HepG2 (cell line): ENCODE results near the gene GLTPD2. TPM values are rescaled to one million over a fixed set of nuclear protein-coding genes. Genes with fewer than 3 reads are reported as not detected.

ENCODE experiments used
- ATAC-seq: fragments of 200-7000 bp; cut with Tn5 transposase; 3 replicates; pipeline ENCODE4 v1.9.1; 2020; ENCODE audit warnings: mild to moderate bottlenecking, moderate library complexity
- BruUV-seq: library from RNA; stranded (reverse); fragments of 400-500 nt; replicated peaks from 2 replicates; lab custom pipeline; 2021; lab: Mats Ljungman, UMichigan
- CTCF ChIA-PET: fragments of 300-600 bp; formaldehyde crosslinking; extraction: SDS; loops from one replicate; lab custom pipeline; 2021; ENCODE audit warnings: low total read pairs, inconsistent platforms, low intra/inter-chr PET ratio; lab: Yijun Ruan, JAX
- POLR2A ChIA-PET: fragments of 350-600 bp; sonication (Branson Sonifier 250); formaldehyde crosslinking; loops from one replicate; lab custom pipeline; 2020; ENCODE audit warnings: antibody characterized with exemption, inconsistent platforms; lab: Yijun Ruan, JAX
- DNase-seq: peaks from one replicate; pipeline ENCODE4 v3.0.0-alpha.2; 2015; ENCODE audit warnings: low spot score
- FAIRE-seq: peaks from 3 replicates; lab custom pipeline; 2011; peaks lifted over from hg19 to GRCh38; lab: Jason Lieb, UNC
- H2AFZ ChIP-seq: one replicate; pipeline ENCODE4 v1.6.1; 2011; ENCODE audit warnings: low read length, inconsistent platforms
- H3K27ac ChIP-seq: fragments of 300-600 bp; 3 replicates; pipeline ENCODE4 v1.8.0; 2011; ENCODE audit warnings: mixed run types, mild to moderate bottlenecking, mixed read lengths, low read length, inconsistent platforms; ENCODE audit not compliant: insufficient read depth; ENCODE audit errors: extremely low read length
- H3K27me3 ChIP-seq, 2 experiments: fragments of 200-600 bp in 1 of 2; 2 replicates in 1 of 2; 3 replicates in 1 of 2; pipeline versions ENCODE4 v1.6.0 to v1.8.0; 2011; ENCODE audit warnings: low read length in 2 of 2, mild to moderate bottlenecking in 2 of 2, moderate library complexity in 2 of 2, inconsistent platforms in 1 of 2; ENCODE audit not compliant: insufficient read depth in 2 of 2, control insufficient read depth in 1 of 2
- H3K36me3 ChIP-seq, 2 experiments: fragments of 200-600 bp in 1 of 2; replicated peaks in 1 of 2; 2 replicates in 1 of 2; 3 replicates in 1 of 2; pipeline versions ENCODE4 v1.5.1 to v1.8.0; 2011; ENCODE audit warnings: low read length in 2 of 2, inconsistent platforms in 1 of 2; ENCODE audit not compliant: insufficient read depth in 2 of 2, control insufficient read depth in 1 of 2
- H3K4me1 ChIP-seq: 2 replicates; pipeline ENCODE4 v1.5.1; 2012; ENCODE audit warnings: low read length, inconsistent platforms; ENCODE audit not compliant: insufficient read depth
- H3K4me2 ChIP-seq: 2 replicates; pipeline ENCODE4 v1.6.0; 2011; ENCODE audit warnings: low read depth, low read length, inconsistent platforms
- H3K4me3 ChIP-seq, 3 experiments: fragments of 200-600 bp in 1 of 3; sonication (generic), shearing (Covaris generic) in 1 of 3; replicated peaks in 1 of 3; 2 replicates each; pipeline ENCODE4 v1.5.1; 2011 to 2016; ENCODE audit warnings: low read length in 3 of 3, inconsistent platforms in 2 of 3, low read depth in 2 of 3, mild to moderate bottlenecking in 2 of 3, control low read depth in 1 of 3, mixed read lengths in 1 of 3; ENCODE audit not compliant: insufficient read depth in 1 of 3
- H3K79me2 ChIP-seq: one replicate; pipeline ENCODE4 v1.6.1; 2011; ENCODE audit warnings: low read length, inconsistent platforms; ENCODE audit not compliant: insufficient read depth
- H3K9ac ChIP-seq: 2 replicates; pipeline ENCODE4 v1.6.0; 2011; ENCODE audit warnings: mild to moderate bottlenecking, low read depth, low read length, inconsistent platforms; ENCODE audit not compliant: insufficient read depth
- H3K9me3 ChIP-seq: 2 replicates; pipeline ENCODE4 v1.5.1; 2012; ENCODE audit warnings: mild to moderate bottlenecking, low read length
- H4K20me1 ChIP-seq: 2 replicates; pipeline ENCODE4 v1.6.0; 2011; ENCODE audit warnings: inconsistent platforms, mild to moderate bottlenecking, low read length, moderate library complexity; ENCODE audit not compliant: insufficient read depth
- EP300 ChIP-seq, 3 experiments: sonication (generic) in 1 of 3; formaldehyde crosslinking in 1 of 3; IDR thresholded peaks; 2 replicates each; pipeline versions ENCODE4 v1.5.1 to v1.6.1; 2011 to 2020; ENCODE audit warnings: low read depth in 2 of 3, low read length in 2 of 3, borderline replicate concordance in 1 of 3, improper control_type of control experiment in 1 of 3, mild to moderate bottlenecking in 1 of 3, missing genetic modification reagents in 1 of 3, moderate library complexity in 1 of 3
- MIXL1 ChIP-seq: IDR thresholded peaks from 2 replicates; pipeline ENCODE4 v1.6.1; 2016
- NR2C2 ChIP-seq: sonication (generic); formaldehyde crosslinking; IDR thresholded peaks from 2 replicates; pipeline ENCODE4 v1.4.0; 2020; ENCODE audit warnings: missing genetic modification reagents, mild to moderate bottlenecking, moderate library complexity, borderline replicate concordance
- NR2F2 ChIP-seq: IDR thresholded peaks from 2 replicates; pipeline ENCODE4 v1.6.1; 2012; ENCODE audit warnings: low read depth, inconsistent platforms, borderline replicate concordance
- NR2F6 ChIP-seq, 2 experiments: IDR thresholded peaks; 2 replicates each; pipeline ENCODE4 v1.6.1; 2016; ENCODE audit warnings: antibody characterized with exemption in 1 of 2, mild to moderate bottlenecking in 1 of 2
- ZFP82 ChIP-seq: sonication (generic); formaldehyde crosslinking; IDR thresholded peaks from 2 replicates; pipeline ENCODE4 v1.5.1; 2020; ENCODE audit warnings: mild to moderate bottlenecking, missing genetic modification reagents, borderline replicate concordance
- ZNF251 ChIP-seq: sonication (generic); formaldehyde crosslinking; IDR thresholded peaks from 2 replicates; pipeline ENCODE4 v1.9.0; 2021; ENCODE audit warnings: mild to moderate bottlenecking, missing genetic modification reagents
- WGBS: methylation state at CpG from one replicate; pipeline ENCODE4 v1.1.6; 2017; ENCODE audit warnings: low lambda C conversion rate; 5-methylcytosine and 5-hydroxymethylcytosine counted together
- in situ Hi-C: cut with HindIII; loops from 2 replicates; pipeline ENCODE4 v1.10.0; 2017; ENCODE audit warnings: low pct_unique_long_range_greater_than_20kb; ENCODE audit not compliant: extremely low pct_ligation_motif_present
- intact Hi-C: fragments of 100-400 bp; cut with micrococcal nuclease; formaldehyde crosslinking; loops from one replicate; pipeline ENCODE4 v1.10.0; 2022; ENCODE audit not compliant: unreplicated experiment
- polyA plus RNA-seq, 8 experiments: library from polyadenylated mRNA; depleted of rRNA in 3 of 8; stranded (reverse) in 7 of 8; unstranded in 1 of 8; fragments of >200 nt; fragmentation: Illumina TruSeq in 4 of 8; extraction: Trizol in 4 of 8; gene quantifications; 2 replicates each; pipeline versions ENCODE4 v1.2.1 to v1.2.3, GENCODE V29; 2011 to 2016; ENCODE audit warnings: low read depth in 4 of 8, missing spikeins in 1 of 8, mixed read lengths in 1 of 8; ENCODE audit not compliant: insufficient read depth in 1 of 8
- total RNA-seq, 5 experiments: library from RNA; depleted of rRNA; stranded (reverse); fragments of >200 nt; fragmentation: Illumina TruSeq; extraction: Trizol; gene quantifications; 2 replicates each; pipeline ENCODE4 v1.2.3, GENCODE V29; 2016; ENCODE audit warnings: low read depth in 1 of 5
- TF ChIP-seq, protein P1 (sequence below): sonication (generic); formaldehyde crosslinking; IDR thresholded peaks from 2 replicates; pipeline ENCODE4 v1.8.0; 2022; ENCODE audit warnings: mild to moderate bottlenecking, missing genetic modification reagents
- TF ChIP-seq, protein P2 (sequence below): sonication (generic); formaldehyde crosslinking; IDR thresholded peaks from 2 replicates; pipeline ENCODE4 v1.5.0; 2020; ENCODE audit warnings: missing genetic modification reagents
- TF ChIP-seq, protein P3 (sequence below): sonication (generic); formaldehyde crosslinking; IDR thresholded peaks from 2 replicates; pipeline ENCODE4 v1.5.0; 2020; ENCODE audit warnings: mild to moderate bottlenecking, missing genetic modification reagents

Gene GLTPD2
- total and polyA plus RNA-seq, 2 of the 13 experiments (the other 11 are each of a cell fraction or from before 2014, with no cell fraction given), result 7.5 to 12.9 TPM

DNA sequence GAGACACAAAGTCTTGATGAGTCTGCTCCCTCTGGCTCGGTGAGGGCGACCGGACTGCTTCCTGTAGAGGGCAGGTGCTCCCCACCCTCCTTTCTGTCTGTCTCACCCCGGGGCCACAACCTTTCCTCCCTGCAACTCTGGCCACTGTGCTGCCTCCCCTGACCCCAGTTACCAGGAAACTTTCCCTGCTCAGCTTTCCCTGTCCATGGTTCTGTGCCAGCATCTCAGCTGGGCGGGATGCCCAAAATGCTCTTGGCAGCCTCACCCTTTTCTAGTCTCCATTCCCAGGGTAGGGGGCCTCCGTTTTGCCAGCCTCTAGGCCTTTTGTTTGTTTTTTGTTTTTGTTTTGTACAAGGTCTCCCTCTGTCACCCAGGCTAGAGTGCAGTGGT, 19.6 kb downstream of the GLTPD2 start (continued):
- TF ChIP-seq, protein P1, sequence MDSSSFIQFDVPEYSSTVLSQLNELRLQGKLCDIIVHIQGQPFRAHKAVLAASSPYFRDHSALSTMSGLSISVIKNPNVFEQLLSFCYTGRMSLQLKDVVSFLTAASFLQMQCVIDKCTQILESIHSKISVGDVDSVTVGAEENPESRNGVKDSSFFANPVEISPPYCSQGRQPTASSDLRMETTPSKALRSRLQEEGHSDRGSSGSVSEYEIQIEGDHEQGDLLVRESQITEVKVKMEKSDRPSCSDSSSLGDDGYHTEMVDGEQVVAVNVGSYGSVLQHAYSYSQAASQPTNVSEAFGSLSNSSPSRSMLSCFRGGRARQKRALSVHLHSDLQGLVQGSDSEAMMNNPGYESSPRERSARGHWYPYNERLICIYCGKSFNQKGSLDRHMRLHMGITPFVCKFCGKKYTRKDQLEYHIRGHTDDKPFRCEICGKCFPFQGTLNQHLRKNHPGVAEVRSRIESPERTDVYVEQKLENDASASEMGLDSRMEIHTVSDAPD (CRISPR knock-in tag), result no peak

DNA sequence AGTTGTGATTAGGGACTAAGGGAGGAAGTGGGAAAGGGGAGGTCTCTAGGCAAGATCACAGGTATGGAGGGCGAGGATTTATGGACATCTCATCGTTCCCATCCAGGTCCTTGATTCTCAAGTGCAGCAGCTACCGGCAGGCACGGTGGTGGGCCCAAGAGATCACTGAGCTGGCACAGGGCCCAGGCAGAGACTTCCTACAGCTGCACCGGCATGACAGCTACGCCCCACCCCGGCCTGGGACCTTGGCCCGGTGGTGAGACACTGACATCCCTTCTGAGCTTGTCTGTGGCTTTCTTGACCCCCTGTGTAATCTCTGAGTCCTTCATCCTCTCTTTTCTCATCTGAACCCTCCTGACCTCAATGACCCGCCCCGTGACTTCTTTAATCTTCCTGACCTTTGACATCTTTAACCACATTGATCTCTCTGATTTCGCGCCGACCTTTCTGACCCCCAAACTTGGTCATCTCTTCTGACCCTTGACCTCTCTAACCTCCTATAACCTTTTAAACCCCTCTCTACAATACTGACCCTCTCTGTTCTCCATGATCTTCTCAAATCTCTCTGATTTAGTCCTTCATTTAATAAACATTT, 22.0 kb downstream of the GLTPD2 start:
- DNase-seq (no peak), ATAC-seq (no peak), FAIRE-seq (no peak)
- CTCF ChIA-PET, result no interaction called here
- Histone ChIP-seq H3K27ac (no peak overlapping the region), H3K4me3 (no peak overlapping the region), H2AFZ (no peak overlapping the region), H3K9me3 (no peaks in the 10 kb centered on the region), H3K9ac (no peak overlapping the region), H3K27me3 (no peaks in the 10 kb centered on the region), H3K36me3 (peaks cover 8% of the 10 kb centered on the region in 2 experiments; a peak in 4 of 5 replicates), H3K4me2 (no peak overlapping the region), H3K79me2 (peaks cover 3% of the 10 kb centered on the region), H3K4me1 (peaks cover 29% of the 10 kb centered on the region), H4K20me1 (no peaks in the 10 kb centered on the region)
- POLR2A ChIA-PET, result no interaction called here
- TF ChIP-seq NR2F2 (peak; percentile 91), EP300 (IDR thresholded peaks at IDR 0.05; ENCODE audit: low read depth in 2 of 2, low read length in 2 of 2) (peak in 1 of 2 experiments; percentile 13; a peak in 1 of 4 replicates), EP300 (CRISPR knock-in tag; IDR thresholded peaks at IDR 0.05; ENCODE audit: borderline replicate concordance) (no peak), ZNF251 (CRISPR knock-in tag) (no peak), ZFP82 (no peak), MIXL1 (CRISPR knock-in tag) (no peak), NR2C2 (CRISPR knock-in tag) (peak; percentile 47; the same call in 1 of the 2 replicates), NR2F6 (IDR thresholded peaks at IDR 0.05) (peak; percentile 82), NR2F6 (CRISPR knock-in tag; IDR thresholded peaks at IDR 0.05) (no peak)
- TF ChIP-seq, protein P2, sequence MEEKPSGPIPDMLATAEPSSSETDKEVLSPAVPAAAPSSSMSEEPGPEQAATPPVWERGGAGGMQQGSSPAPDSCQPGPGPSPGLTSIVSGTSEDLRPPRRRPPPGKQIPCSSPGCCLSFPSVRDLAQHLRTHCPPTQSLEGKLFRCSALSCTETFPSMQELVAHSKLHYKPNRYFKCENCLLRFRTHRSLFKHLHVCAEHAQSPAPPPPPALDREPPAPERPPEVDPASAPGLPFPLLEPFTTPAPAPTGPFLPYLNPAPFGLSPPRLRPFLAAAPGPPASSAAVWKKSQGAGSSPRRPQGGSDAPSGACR (CRISPR knock-in tag), result no peak
- TF ChIP-seq, protein P3, sequence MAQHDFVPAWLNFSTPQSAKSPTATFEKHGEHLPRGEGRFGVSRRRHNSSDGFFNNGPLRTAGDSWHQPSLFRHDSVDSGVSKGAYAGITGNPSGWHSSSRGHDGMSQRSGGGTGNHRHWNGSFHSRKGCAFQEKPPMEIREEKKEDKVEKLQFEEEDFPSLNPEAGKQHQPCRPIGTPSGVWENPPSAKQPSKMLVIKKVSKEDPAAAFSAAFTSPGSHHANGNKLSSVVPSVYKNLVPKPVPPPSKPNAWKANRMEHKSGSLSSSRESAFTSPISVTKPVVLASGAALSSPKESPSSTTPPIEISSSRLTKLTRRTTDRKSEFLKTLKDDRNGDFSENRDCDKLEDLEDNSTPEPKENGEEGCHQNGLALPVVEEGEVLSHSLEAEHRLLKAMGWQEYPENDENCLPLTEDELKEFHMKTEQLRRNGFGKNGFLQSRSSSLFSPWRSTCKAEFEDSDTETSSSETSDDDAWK (CRISPR knock-in tag), result no peak
- 75% methylated on average over 10 of the region's 13 CpGs for WGBS
- BruUV-seq, result no TSS peak
- in situ Hi-C loops, result no loop called here
- intact Hi-C loops, result no loop called here
